Upper lobe of right lung (tissue), 1 donor: ENCODE measurements around the gene RAB3C. TPM values are rescaled to one million over a fixed set of nuclear protein-coding genes. Genes with fewer than 3 reads are reported as not detected.

ENCODE experiments used
- ATAC-seq: fragments of 200-7000 bp; cut with Tn5 transposase; one replicate; pipeline ENCODE4 v1.9.1; 2020; ENCODE audit warnings: mild to moderate bottlenecking, moderate library complexity
- DNase-seq: peaks from one replicate; pipeline ENCODE4 v3.0.0-alpha.2; 2020
- H3K27ac ChIP-seq: fragments of 200-600 bp; one replicate; pipeline ENCODE4 v1.8.0; 2022
- H3K27me3 ChIP-seq: fragments of 200-600 bp; one replicate; pipeline ENCODE4 v1.8.0; 2022; ENCODE audit warnings: mild to moderate bottlenecking
- H3K36me3 ChIP-seq: fragments of 200-600 bp; one replicate; pipeline ENCODE4 v1.8.0; 2022
- H3K4me1 ChIP-seq: fragments of 200-600 bp; one replicate; pipeline ENCODE4 v1.8.0; 2022
- H3K4me3 ChIP-seq: fragments of 200-600 bp; one replicate; pipeline ENCODE4 v1.8.0; 2022; ENCODE audit warnings: mild to moderate bottlenecking
- H3K9me3 ChIP-seq: fragments of 200-600 bp; one replicate; pipeline ENCODE4 v1.8.0; 2022
- CTCF ChIP-seq: fragments of 200-600 bp; IDR thresholded peaks from one replicate; pipeline ENCODE4 v1.8.0; 2022; ENCODE audit warnings: antibody characterized with exemption
- intact Hi-C: fragments of 100-400 bp; cut with DNase I; formaldehyde crosslinking; loops from one replicate; pipeline ENCODE4 v1.11.0; 2022
- total RNA-seq: library from RNA; stranded (reverse); fragmentation: NEBNext Ultra II Directional; extraction: Animal tissue kit (Norgen Biotek cat#: 25700); gene quantifications from one replicate; pipeline ENCODE4 v1.2.1, GENCODE V29; 2021
- donor health status: DM: no; HTN: yes; CAD: no; lungs with severe emphysema.

The RAB3C gene
- total RNA-seq, 1 donor from 2014 or later: 0.67 TPM

- no peak overlapping the region for H3K4me3 ChIP-seq
- no peak for TF ChIP-seq CTCF
- H3K36me3 ChIP-seq: no peaks in the 10 kb centered on the region
- ATAC-seq (no peak), DNase-seq (no peak)
- no peaks in the 10 kb centered on the region for H3K27me3 ChIP-seq
- intact Hi-C loops: no loop called here
- no peaks in the 10 kb centered on the region for H3K9me3 ChIP-seq
- H3K27ac ChIP-seq: no peak overlapping the region
- no peaks in the 10 kb centered on the region for H3K4me1 ChIP-seq
Observed at GRCh38 chr5:58857609-58858008, 274.7 kb downstream of the RAB3C start.

GRCh38 chr5:58860680-58861079 lies 277.8 kb downstream of the RAB3C start:
- Histone ChIP-seq H3K36me3 (no peaks in the 10 kb centered on the region), H3K9me3 (no peaks in the 10 kb centered on the region), H3K4me1 (no peaks in the 10 kb centered on the region), H3K4me3 (no peak overlapping the region), H3K27me3 (no peaks in the 10 kb centered on the region), H3K27ac (no peak overlapping the region)
- no peak for TF ChIP-seq CTCF
- intact Hi-C loops: no loop called here
- DNase-seq: no peak
- no peak for ATAC-seq

- no peaks in the 10 kb centered on the region for H3K36me3 ChIP-seq
- H3K9me3 ChIP-seq: no peaks in the 10 kb centered on the region
- H3K27me3 ChIP-seq: no peaks in the 10 kb centered on the region
- DNase-seq (no peak), ATAC-seq (no peak)
- H3K27ac ChIP-seq: no peak overlapping the region
- no peak for TF ChIP-seq CTCF
- no peak overlapping the region for H3K4me3 ChIP-seq
- no peaks in the 10 kb centered on the region for H3K4me1 ChIP-seq
- intact Hi-C loops: no loop called here
Observed at GRCh38 chr5:58868931-58869330, 286.1 kb downstream of the RAB3C start.

- Histone ChIP-seq H3K27ac (no peak overlapping the region), H3K36me3 (no peaks in the 10 kb centered on the region), H3K4me1 (no peaks in the 10 kb centered on the region), H3K4me3 (no peak overlapping the region), H3K9me3 (no peaks in the 10 kb centered on the region), H3K27me3 (no peaks in the 10 kb centered on the region)
- ATAC-seq: peak; percentile 44
- peak; percentile 68 for TF ChIP-seq CTCF
- no peak for DNase-seq
- intact Hi-C loops: no loop called here
Observed at GRCh38 chr5:58871648-58872242, 288.9 kb downstream of the RAB3C start.

- DNase-seq (no peak), ATAC-seq (no peak)
- intact Hi-C loops: no loop called here
- Histone ChIP-seq H3K4me3 (no peak overlapping the region), H3K27ac (no peak overlapping the region), H3K4me1 (no peaks in the 10 kb centered on the region), H3K36me3 (no peaks in the 10 kb centered on the region), H3K27me3 (no peaks in the 10 kb centered on the region), H3K9me3 (no peaks in the 10 kb centered on the region)
- no peak for TF ChIP-seq CTCF
Observed at GRCh38 chr5:58872670-58873273, 289.9 kb downstream of the RAB3C start.

GRCh38 chr5:58875599-58875998 lies 292.7 kb downstream of the RAB3C start:
- intact Hi-C loops: no loop called here
- no peak for ATAC-seq
- no peak for TF ChIP-seq CTCF
- no peaks in the 10 kb centered on the region for H3K27me3 ChIP-seq
- H3K27ac ChIP-seq: no peak overlapping the region
- H3K36me3 ChIP-seq: no peaks in the 10 kb centered on the region
- no peaks in the 10 kb centered on the region for H3K9me3 ChIP-seq
- no peaks in the 10 kb centered on the region for H3K4me1 ChIP-seq
- DNase-seq: no peak
- no peak overlapping the region for H3K4me3 ChIP-seq
